NCI-H1105 treated with DMSO at 0.1 percent for 48 hours (cell line): Measurements from ENCODE around the gene PCDHGA4.
"Not testable (repeated sequence)": the region's sequence is repeated elsewhere in the genome, so short reads cannot be mapped to it uniquely, and the experiment has no call there.

Experiments used
- DNase-seq: peaks from one replicate; lab custom pipeline; 2025; lab: John Stamatoyannopoulos, UW

The PCDHGA4 gene

DNA sequence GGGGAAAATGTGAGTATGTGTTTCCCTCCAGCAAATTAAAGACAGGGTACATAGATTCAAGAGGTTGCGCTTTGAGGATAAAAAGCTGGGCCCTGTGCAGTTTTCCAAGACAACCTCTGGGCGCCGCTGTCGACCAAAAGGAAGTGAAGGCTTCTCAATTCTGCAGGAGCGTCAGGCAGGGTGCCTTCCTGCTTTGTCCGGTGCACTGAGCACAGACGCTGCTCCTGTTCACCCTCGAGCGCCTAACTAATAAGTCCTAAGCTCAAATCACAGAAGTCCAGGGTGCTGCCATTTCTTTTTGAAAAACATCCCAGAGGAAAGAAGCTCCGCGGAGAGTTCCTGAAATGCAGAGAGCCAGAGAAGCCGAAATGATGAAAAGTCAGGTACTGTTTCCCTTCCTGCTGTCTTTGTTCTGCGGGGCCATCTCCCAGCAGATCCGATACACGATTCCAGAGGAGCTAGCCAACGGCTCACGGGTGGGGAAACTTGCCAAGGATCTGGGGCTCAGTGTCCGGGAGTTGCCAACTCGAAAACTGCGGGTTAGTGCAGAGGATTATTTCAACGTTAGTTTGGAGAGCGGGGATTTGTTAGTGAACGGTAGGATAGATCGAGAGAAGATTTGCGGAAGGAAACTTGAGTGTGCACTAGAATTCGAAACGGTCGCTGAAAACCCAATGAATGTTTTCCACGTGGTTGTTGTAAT lies 4.8 kb upstream of the PCDHGA4 start, which contains the start of gene PCDHGB1:
Gene PCDHGB1, plus strand, starts transcription at position 183 of the 703 bp plus-strand sequence. Its CDS starts 162 bp downstream, at position 345.
- DNase-seq: no peak

DNA sequence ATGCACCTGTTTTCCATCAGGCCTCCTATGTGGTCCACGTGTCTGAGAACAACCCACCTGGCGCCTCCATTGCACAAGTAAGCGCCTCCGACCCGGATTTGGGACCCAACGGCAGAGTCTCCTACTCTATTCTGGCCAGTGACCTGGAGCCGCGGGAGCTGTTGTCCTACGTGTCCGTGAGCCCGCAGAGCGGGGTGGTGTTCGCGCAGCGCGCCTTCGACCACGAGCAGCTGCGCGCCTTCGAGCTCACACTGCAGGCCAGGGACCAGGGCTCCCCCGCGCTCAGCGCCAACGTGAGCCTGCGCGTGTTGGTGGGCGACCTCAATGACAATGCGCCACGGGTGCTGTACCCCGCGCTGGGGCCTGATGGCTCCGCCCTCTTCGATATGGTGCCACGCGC lies 3.2 kb upstream of the PCDHGA4 start:
- no peak for DNase-seq

DNA sequence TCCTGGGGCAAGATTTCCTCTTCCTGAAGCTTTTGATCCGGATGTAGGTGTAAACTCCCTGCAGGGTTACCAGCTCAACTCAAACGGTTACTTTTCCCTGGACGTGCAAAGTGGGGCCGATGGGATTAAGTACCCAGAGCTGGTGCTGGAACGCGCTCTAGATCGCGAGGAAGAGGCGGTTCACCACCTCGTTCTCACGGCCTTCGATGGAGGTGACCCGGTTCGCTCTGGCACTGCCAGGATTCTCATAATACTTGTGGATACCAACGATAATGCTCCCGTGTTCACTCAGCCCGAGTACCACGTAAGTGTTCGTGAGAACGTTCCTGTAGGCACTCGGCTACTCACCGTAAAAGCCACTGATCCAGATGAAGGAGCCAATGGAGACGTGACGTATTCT lies 820 bp downstream of the PCDHGA4 start:
- DNase-seq: no peak

DNA sequence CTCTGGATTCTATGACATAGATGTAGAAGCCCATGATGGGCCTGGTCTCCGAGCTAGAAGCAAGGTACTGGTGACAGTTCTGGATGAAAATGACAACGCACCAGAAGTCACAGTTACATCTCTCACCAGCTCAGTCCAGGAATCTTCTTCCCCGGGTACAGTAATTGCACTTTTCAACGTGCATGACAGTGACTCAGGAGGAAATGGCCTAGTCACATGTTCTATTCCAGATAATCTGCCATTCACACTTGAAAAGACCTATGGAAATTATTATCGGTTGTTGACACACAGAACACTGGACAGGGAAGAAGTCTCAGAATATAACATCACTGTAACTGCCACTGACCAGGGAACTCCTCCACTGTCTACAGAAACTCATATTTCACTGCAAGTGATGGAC lies 1.3 kb downstream of the PCDHGA4 start:
- no peak for DNase-seq

DNA sequence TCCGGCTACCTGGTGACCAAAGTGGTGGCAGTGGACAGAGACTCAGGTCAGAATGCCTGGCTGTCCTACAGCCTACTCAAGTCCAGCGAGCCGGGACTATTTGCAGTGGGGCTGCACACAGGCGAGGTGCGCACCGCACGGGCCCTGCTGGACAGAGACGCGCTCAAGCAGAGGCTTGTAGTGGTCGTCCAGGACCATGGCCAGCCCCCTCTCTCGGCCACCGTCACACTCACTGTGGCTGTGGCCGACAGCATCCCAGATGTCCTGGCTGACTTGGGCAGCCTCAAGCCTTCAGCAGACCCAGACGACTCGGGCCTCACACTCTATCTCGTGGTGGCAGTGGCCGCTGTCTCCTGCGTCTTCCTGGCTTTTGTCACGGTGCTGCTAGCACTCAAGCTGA lies 2.1 kb downstream of the PCDHGA4 start:
- DNase-seq: no peak

DNA sequence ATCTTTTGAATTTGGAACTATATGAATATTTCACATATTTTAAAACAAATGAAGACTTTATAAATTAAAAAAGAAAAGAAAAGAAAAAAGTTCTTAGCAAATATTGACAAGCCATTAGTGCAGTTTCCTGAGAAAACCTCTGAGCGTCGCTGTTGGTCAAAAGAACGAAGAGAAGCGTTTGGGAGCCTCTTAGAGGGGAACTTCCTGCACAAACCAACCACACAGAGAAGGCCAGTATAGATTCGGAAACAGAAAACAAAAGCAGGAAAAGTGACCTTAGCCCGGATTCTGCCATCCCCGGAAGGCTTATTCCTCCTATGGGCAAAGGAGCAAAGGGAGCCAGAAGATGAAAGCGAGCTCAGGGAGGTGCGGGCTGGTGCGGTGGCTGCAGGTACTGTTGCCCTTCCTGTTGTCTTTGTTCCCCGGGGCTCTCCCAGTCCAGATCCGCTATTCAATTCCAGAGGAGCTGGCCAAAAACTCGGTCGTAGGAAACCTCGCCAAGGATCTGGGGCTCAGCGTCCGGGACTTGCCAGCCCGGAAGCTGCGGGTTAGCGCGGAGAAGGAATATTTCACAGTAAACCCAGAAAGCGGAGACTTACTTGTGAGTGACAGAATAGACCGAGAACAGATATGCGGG lies 5.1 kb downstream of the PCDHGA4 start, which contains the start of gene PCDHGB2:
Gene PCDHGB2, plus strand, starts transcription at position 205 of the 637 bp plus-strand sequence. Its CDS starts 142 bp downstream, at position 347.
- DNase-seq: no peak

DNA sequence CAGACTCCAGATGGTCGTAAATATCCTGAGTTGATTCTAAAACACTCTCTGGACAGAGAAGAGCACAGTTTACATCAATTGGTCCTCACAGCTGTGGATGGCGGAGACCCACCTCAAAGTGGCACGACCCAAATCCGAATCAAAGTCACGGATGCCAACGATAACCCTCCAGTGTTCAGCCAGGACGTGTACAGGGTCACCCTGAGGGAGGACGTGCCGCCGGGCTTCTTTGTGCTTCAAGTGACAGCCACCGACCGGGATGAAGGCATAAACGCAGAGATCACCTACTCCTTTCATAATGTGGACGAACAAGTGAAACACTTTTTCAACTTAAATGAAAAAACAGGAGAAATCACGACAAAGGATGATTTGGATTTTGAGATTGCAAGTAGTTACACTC lies 5.9 kb downstream of the PCDHGA4 start:
- DNase-seq: no peak

DNA sequence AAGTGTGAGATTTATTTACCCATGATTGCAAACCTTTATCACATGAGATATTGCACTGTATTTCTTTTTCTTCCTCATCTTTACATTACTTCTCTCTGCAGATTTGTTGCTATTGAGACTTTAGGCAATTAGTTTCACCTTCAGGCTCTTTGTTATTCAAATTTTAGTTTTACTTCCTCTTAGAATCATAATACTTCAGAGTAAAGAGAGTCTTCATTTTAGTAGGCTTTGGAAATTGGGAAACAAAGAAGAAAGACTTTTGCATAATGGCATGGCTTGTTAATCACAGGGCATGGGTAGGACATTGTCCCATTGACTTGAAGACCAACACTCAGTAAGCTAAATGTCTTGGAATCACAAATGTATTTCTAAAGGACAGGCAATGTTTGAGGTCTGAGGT lies 7.9 kb downstream of the PCDHGA4 start:
- DNase-seq: no peak

DNA sequence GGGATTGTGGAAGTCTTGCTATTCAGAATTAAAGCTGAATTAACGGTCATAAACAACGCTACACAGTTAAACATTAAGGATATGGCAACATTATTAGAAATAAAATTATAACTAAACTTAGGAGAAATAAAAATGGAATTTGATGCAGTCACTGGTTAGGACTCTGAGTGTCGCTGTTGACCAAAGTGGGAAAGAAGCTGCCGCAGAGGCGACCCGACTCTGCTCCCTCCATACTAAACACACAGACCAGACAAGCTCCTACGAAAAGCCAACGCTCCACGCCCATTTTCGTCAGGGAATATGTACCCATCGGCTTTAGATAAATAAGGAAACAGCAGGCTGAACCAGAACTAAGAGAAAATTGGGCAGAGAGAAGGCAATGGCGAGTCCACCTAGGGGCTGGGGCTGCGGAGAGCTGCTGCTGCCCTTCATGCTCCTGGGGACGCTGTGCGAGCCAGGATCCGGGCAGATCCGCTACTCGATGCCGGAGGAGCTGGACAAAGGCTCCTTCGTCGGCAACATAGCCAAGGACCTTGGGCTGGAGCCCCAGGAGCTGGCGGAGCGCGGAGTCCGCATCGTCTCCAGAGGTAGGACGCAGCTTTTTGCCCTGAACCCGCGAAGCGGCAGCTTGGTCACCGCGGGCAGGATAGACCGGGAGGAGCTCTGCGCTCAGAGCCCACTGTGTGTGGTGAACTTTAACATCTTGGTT lies 9.3 kb downstream of the PCDHGA4 start, which contains the start of gene PCDHGA5:
Gene PCDHGA5, plus strand, starts transcription at position 211 of the 709 bp plus-strand sequence. Its CDS starts 169 bp downstream, at position 380.
- no peak for DNase-seq

DNA sequence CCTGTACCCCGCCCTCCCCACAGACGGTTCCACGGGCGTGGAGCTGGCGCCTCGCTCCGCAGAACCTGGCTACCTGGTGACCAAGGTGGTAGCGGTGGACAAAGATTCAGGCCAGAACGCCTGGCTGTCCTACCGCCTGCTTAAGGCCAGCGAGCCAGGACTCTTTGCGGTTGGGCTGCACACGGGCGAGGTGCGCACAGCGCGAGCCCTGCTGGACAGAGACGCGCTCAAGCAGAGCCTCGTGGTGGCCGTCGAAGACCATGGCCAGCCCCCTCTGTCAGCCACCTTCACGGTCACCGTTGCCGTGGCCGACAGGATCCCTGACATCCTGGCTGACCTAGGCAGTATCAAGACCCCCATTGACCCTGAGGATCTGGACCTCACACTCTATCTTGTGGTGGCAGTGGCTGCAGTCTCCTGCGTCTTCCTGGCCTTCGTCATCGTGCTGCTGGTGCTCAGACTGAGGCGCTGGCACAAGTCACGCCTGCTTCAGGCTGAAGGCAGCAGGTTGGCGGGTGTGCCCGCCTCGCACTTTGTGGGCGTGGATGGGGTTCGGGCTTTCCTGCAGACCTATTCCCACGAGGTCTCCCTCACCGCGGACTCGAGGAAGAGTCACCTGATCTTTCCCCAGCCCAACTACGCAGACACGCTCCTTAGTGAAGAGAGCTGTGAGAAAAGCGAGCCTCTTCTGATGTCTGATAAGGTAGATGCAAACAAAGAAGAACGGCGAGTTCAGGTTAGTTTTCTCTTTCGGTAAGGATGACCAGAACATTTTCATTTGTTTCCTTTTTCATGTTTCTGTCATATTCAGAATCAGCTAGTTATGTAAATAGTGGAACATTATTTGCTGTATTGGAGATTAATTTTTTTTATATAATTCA lies 11.4 kb downstream of the PCDHGA4 start:
- DNase-seq: no peak

DNA sequence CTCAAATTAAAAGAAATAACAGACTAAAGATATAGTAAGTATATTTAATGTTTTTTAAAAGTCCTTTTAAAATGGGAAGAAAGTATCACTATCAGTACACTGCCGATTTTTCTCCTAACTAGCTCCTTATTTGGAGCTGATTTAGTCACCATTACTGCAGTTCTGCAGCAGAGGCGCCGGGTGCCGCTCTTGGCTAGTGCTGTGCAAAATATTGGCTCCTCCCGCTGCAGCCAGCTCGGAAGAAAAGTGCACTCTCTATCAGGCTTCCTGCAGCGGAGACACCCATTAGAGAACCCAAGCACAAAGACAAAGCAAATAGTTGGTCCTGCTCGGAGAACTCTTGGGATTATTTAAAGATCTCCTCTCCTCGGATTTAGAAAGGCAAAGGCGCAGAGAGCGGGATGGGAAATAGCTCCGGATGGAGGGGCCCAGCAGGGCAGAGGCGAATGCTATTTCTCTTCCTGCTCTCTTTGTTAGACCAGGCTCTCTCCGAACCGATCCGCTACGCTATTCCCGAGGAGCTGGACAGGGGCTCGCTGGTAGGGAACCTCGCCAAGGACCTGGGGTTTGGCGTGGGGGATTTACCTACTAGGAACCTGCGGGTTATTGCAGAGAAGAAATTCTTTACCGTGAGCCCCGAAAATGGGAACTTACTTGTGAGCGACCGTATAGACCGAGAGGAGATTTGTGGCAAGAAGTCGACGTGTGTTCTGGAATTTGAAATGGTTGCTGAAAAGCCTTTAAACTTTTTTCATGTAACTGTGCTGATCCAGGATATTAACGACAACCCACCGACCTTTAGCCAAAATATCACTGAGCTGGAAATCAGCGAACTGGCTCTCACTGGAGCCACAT lies 15.4 kb downstream of the PCDHGA4 start, which contains the start of gene PCDHGB3:
Gene PCDHGB3, plus strand, starts transcription at position 249 of the 855 bp plus-strand sequence. Its CDS starts 153 bp downstream, at position 402.
- no peak for DNase-seq

DNA sequence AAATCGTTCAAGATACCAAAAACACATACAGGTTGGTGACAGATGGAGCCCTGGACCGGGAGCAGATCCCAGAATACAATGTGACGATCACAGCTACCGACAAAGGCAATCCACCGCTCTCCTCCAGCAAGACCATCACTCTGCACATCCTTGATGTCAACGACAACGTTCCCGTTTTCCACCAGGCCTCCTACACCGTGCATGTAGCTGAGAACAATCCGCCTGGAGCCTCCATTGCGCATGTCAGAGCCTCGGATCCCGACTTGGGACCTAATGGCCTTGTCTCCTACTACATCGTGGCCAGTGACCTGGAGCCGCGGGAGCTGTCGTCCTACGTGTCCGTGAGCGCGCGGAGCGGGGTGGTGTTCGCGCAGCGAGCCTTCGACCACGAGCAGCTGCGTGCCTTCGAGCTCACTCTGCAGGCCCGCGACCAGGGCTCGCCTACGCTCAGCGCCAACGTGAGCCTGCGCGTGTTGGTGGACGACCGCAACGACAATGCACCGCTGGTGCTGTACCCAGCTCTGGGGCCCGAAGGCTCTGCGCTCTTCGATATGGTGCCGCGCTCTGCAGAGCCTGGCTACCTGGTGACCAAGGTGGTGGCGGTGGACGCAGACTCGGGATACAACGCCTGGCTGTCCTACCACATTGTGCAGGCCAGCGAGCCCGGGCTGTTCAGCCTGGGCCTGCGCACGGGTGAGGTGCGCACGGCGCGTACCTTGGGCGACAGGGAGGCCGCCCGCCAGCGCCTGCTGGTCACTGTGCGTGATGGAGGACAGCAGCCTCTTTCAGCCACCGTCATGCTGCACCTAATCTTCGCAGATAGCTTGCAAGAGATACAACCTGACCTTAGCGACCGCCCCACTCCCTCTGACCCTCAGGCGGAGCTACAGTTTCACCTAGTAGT lies 17.0 kb downstream of the PCDHGA4 start:
- DNase-seq: no peak

DNA sequence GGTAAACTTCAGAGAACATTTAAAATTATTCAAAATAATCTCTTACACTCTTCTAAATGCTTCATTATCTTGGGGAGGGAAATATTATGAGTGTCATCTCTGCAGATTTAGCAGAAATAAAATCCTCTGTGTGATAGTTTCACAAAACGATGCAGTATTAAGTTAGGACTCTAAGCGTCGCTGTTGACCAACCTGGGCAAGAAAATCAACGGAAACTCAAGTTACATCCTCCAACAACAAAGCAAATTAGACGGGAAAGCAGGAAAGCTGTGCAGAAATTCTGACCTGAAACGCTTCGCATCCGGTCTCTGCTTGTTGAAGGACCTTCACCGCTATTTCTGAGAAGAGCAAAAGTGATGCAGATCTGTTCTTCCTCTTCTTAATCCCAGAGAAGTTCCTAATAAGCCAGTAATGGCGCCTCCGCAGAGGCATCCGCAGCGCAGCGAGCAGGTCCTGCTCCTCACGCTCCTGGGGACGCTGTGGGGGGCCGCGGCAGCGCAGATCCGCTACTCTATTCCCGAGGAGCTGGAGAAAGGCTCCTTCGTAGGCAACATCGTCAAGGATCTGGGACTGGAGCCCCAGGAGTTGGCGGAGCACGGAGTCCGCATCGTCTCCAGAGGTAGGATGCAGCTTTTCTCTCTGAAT lies 19.0 kb downstream of the PCDHGA4 start, which contains the start of gene PCDHGA6:
Gene PCDHGA6, plus strand, starts transcription at position 219 of the 645 bp plus-strand sequence. Its CDS starts 193 bp downstream, at position 412.
- no peak for DNase-seq

DNA sequence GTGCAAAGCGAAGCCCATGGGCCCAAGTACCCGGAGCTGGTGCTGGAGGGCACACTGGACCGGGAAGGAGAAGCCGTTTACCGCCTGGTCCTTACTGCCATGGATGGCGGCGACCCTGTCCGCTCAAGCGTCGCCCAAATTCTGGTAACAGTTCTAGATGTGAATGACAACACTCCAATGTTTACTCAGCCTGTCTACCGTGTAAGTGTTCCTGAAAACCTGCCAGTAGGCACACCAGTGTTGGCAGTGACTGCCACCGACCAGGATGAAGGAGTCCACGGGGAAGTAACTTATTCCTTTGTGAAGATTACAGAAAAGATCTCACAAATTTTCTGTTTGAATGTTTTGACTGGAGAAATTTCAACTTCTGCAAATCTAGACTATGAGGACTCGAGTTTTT lies 19.8 kb downstream of the PCDHGA4 start:
- DNase-seq: no peak

DNA sequence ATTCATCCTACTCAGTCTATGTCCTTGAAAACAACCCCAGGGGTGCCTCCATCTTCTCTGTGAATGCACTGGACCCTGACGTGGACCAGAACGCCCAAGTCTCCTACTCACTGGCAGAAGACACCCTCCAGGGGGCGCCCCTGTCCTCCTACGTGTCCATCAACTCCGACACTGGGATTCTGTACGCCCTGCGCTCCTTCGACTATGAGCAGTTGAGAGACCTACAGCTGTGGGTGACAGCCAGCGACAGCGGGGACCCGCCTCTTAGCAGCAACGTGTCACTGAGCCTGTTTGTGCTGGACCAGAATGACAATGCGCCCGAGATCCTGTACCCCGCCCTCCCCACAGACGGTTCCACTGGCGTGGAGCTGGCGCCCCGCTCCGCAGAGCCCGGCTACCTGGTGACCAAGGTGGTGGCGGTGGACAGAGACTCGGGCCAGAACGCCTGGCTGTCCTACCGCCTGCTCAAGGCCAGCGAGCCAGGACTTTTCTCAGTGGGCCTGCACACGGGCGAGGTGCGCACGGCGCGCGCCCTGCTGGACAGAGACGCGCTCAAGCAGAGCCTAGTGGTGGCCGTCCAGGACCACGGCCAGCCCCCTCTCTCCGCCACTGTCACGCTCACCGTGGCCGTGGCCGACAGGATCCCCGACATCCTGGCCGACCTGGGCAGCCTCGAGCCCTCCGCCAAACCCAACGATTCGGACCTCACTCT lies 20.8 kb downstream of the PCDHGA4 start:
- not testable (repeated sequence) for DNase-seq

DNA sequence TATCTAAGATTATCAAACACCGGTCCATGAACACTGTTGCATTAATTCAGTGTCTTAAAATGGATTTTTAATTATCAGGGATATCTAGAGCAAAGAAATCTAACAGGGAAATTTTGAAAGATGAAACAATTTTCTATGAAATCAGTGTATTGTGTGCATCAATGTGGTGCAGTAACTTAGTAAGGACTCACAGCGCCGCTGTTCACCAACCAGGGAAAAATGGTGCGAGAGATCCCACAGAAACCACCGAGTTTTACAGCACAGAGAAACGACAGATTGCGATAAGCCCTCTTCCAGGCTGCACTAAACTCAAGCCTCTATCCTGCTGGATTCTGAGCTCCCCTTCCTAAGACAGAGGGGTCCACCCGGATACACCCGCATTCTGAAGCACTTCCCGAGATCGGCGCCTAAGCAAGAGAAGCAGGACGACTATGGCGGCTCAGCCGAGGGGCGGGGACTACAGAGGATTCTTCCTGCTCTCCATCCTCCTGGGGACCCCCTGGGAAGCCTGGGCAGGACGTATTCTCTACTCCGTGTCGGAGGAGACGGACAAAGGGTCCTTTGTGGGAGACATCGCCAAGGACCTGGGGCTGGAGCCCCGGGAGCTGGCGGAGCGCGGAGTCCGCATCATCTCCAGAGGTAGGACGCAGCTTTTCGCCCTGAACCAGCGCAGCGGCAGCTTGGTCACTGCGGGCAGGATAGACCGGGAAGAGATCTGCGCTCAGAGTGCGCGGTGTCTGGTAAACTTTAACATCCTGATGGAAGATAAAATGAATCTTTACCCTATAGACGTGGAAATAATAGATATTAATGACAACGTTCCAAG lies 27.9 kb downstream of the PCDHGA4 start, which contains the start of gene PCDHGA7:
Gene PCDHGA7, plus strand, starts transcription at position 274 of the 826 bp plus-strand sequence. Its CDS starts 158 bp downstream, at position 432.
- DNase-seq: no peak

DNA sequence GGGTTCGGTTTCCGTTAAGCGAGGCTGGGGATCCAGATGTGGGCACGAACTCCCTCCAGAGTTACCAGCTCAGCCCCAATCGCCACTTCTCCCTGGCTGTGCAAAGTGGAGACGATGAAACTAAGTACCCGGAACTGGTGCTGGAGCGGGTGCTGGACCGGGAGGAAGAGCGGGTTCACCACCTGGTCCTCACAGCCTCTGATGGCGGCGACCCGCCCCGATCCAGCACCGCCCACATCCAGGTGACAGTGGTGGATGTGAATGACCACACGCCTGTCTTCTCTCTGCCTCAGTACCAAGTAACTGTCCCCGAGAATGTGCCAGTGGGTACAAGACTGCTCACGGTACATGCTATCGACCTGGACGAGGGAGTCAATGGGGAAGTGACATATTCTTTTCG lies 28.5 kb downstream of the PCDHGA4 start:
- no peak for DNase-seq
